Measurements from ENCODE around the gene PLXNA4. TPM values are rescaled to one million over a fixed set of nuclear protein-coding genes. Genes with fewer than 3 reads are reported as not detected.

PLXNA4 gene
- total and polyA plus RNA-seq, 3 donors from 2014 or later: 3.4 to 5.5 (median 3.8) TPM

- 71 to 76% methylated on average over 2 of the region's 2 CpGs for WGBS, 2 donors
- H3K27ac ChIP-seq: no peak overlapping the region
- no peaks in the 10 kb centered on the region for H3K4me1 ChIP-seq
- no peaks in the 10 kb centered on the region for H3K36me3 ChIP-seq (ENCODE audit: low read depth, missing control alignments)
- no peak for TF ChIP-seq CTCF (IDR thresholded peaks at IDR 0.05)
- TF ChIP-seq POLR2A (IDR thresholded peaks at IDR 0.05): no peak
- intact Hi-C loops (cut with DNase I; ENCODE audit: low total_unique reads): no loop called here
- no peaks in the 10 kb centered on the region for H3K9me3 ChIP-seq
- DNase-seq: no peak
- no peak overlapping the region for H3K4me3 ChIP-seq
- H3K27me3 ChIP-seq: no peaks in the 10 kb centered on the region
Observed at GRCh38 chr7:132461032-132461592, 115.2 kb downstream of the PLXNA4 start.

GRCh38 chr7:132458729-132459128, 117.5 kb downstream of the PLXNA4 start:
- intact Hi-C loops (cut with DNase I; ENCODE audit: low total_unique reads): no loop called here
- 80 to 92% methylated on average over 10 of the region's 10 CpGs for WGBS, 2 donors
- Histone ChIP-seq H3K4me3 (no peak overlapping the region), H3K36me3 (ENCODE audit: low read depth, missing control alignments) (no peaks in the 10 kb centered on the region), H3K4me1 (no peaks in the 10 kb centered on the region), H3K27me3 (no peaks in the 10 kb centered on the region), H3K27ac (no peak overlapping the region), H3K9me3 (no peaks in the 10 kb centered on the region)
- TF ChIP-seq CTCF (IDR thresholded peaks at IDR 0.05) (no peak), POLR2A (IDR thresholded peaks at IDR 0.05) (no peak)
- no peak for DNase-seq

GRCh38 chr7:132457658-132458057, 118.6 kb downstream of the PLXNA4 start:
- Histone ChIP-seq H3K36me3 (ENCODE audit: low read depth, missing control alignments) (no peaks in the 10 kb centered on the region), H3K9me3 (no peaks in the 10 kb centered on the region), H3K4me3 (no peak overlapping the region), H3K4me1 (no peaks in the 10 kb centered on the region), H3K27me3 (no peaks in the 10 kb centered on the region), H3K27ac (no peak overlapping the region)
- intact Hi-C loops (cut with DNase I; ENCODE audit: low total_unique reads): no loop called here
- no peak for DNase-seq
- TF ChIP-seq CTCF (IDR thresholded peaks at IDR 0.05) (no peak), POLR2A (IDR thresholded peaks at IDR 0.05) (no peak)
- 77 to 87% methylated on average over 3 of the region's 3 CpGs for WGBS, 2 donors

- Histone ChIP-seq H3K9me3 (no peaks in the 10 kb centered on the region), H3K27ac (no peak overlapping the region), H3K36me3 (ENCODE audit: low read depth, missing control alignments) (no peaks in the 10 kb centered on the region), H3K4me3 (no peak overlapping the region), H3K27me3 (no peaks in the 10 kb centered on the region), H3K4me1 (no peaks in the 10 kb centered on the region)
- TF ChIP-seq POLR2A (IDR thresholded peaks at IDR 0.05) (no peak), CTCF (IDR thresholded peaks at IDR 0.05) (no peak)
- no peak for DNase-seq
- WGBS, 2 donors: 70 to 89% methylated on average over 7 of the region's 7 CpGs
- intact Hi-C loops (cut with DNase I; ENCODE audit: low total_unique reads): no loop called here
Observed at GRCh38 chr7:132456418-132456817, 119.9 kb downstream of the PLXNA4 start.

GRCh38 chr7:132455378-132455777, 120.9 kb downstream of the PLXNA4 start:
- DNase-seq: no peak
- 83 to 95% methylated on average over 8 to 9 of the region's 9 CpGs for WGBS, 2 donors
- Histone ChIP-seq H3K9me3 (no peaks in the 10 kb centered on the region), H3K27me3 (no peaks in the 10 kb centered on the region), H3K36me3 (ENCODE audit: low read depth, missing control alignments) (no peaks in the 10 kb centered on the region), H3K4me3 (no peak overlapping the region), H3K4me1 (no peaks in the 10 kb centered on the region), H3K27ac (no peak overlapping the region)
- TF ChIP-seq POLR2A (IDR thresholded peaks at IDR 0.05) (no peak), CTCF (IDR thresholded peaks at IDR 0.05) (no peak)
- intact Hi-C loops (cut with DNase I; ENCODE audit: low total_unique reads): no loop called here
